Measurements from ENCODE around the gene TSPAN7.

Gene TSPAN7

GRCh38 chrX:38594434-38594833, 33.1 kb downstream of the TSPAN7 start:
- H3F3A ChIP-seq (ENCODE audit: insufficient read depth, low read length) = no peaks in the 10 kb centered on the region
- no peak overlapping the region for H3K27ac ChIP-seq (ENCODE audit: low read depth, low read length, poor library complexity, severe bottlenecking)
- H3K9me3 ChIP-seq (ENCODE audit: low read length) = no peaks in the 10 kb centered on the region
- H3K79me2 ChIP-seq (ENCODE audit: insufficient read depth, low read length) = no peaks in the 10 kb centered on the region
- H2AFZ ChIP-seq (ENCODE audit: low read length) = no peak overlapping the region
- H3K27me3 ChIP-seq (ENCODE audit: insufficient read depth, low read length) = no peaks in the 10 kb centered on the region
- TF ChIP-seq EZH2 (IDR thresholded peaks at IDR 0.05; ENCODE audit: borderline replicate concordance, low read length) = no peak
- no peak for TF ChIP-seq CTCF (IDR thresholded peaks at IDR 0.05; ENCODE audit: low read length)
- no peak overlapping the region for H3K4me2 ChIP-seq (ENCODE audit: low read length)
- no peak overlapping the region for H3K4me3 ChIP-seq (ENCODE audit: low read depth, low read length, poor library complexity, severe bottlenecking)
- H3K9me2 ChIP-seq (ENCODE audit: low read depth, low read length) = no peaks in the 10 kb centered on the region
- H3K36me3 ChIP-seq (ENCODE audit: insufficient read depth, low read length) = no peaks in the 10 kb centered on the region
- H4K20me1 ChIP-seq (ENCODE audit: insufficient read depth, low read length) = no peaks in the 10 kb centered on the region
- H3K9ac ChIP-seq (ENCODE audit: low read length) = no peak overlapping the region
- no peaks in the 10 kb centered on the region for H3K4me1 ChIP-seq (ENCODE audit: insufficient read depth, low read length, severe bottlenecking)

DNA sequence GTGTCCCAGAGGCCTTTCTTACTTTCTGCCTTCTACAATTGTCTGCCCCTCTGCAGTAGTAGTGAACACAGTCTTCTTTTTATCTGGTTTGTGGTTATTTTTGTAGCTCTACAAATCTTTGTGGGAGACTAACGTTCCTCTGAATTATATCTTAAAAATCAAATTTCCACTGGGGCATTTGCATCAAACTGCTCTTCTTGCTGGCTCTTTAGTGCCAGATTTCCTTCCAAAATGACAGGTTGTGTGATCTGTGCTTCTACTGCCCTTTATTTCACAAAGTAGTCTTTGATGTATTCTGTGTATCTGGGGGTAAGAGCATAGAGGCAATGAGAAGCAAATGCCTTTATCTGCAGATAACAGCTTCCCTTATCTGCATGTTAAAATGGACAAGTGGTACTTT, 34.5 kb downstream of the TSPAN7 start:
- Histone ChIP-seq H3K4me3 (ENCODE audit: low read depth, low read length, poor library complexity, severe bottlenecking) (no peak overlapping the region), H2AFZ (ENCODE audit: low read length) (no peak overlapping the region), H3F3A (ENCODE audit: insufficient read depth, low read length) (no peaks in the 10 kb centered on the region), H3K9ac (ENCODE audit: low read length) (no peak overlapping the region), H3K36me3 (ENCODE audit: insufficient read depth, low read length) (no peaks in the 10 kb centered on the region), H3K79me2 (ENCODE audit: insufficient read depth, low read length) (no peaks in the 10 kb centered on the region), H3K9me3 (ENCODE audit: low read length) (no peaks in the 10 kb centered on the region), H3K27ac (ENCODE audit: low read depth, low read length, poor library complexity, severe bottlenecking) (no peak overlapping the region), H3K4me1 (ENCODE audit: insufficient read depth, low read length, severe bottlenecking) (no peaks in the 10 kb centered on the region), H3K4me2 (ENCODE audit: low read length) (no peak overlapping the region), H3K27me3 (ENCODE audit: insufficient read depth, low read length) (no peaks in the 10 kb centered on the region), H4K20me1 (ENCODE audit: insufficient read depth, low read length) (no peaks in the 10 kb centered on the region), H3K9me2 (ENCODE audit: low read depth, low read length) (no peaks in the 10 kb centered on the region)
- TF ChIP-seq EZH2 (IDR thresholded peaks at IDR 0.05; ENCODE audit: borderline replicate concordance, low read length) = no peak
- no peak for TF ChIP-seq CTCF (IDR thresholded peaks at IDR 0.05; ENCODE audit: low read length)

GRCh38 chrX:38596939-38597338, 35.6 kb downstream of the TSPAN7 start:
- no peak overlapping the region for H3K4me3 ChIP-seq (ENCODE audit: low read depth, low read length, poor library complexity, severe bottlenecking)
- no peaks in the 10 kb centered on the region for H3K9me3 ChIP-seq (ENCODE audit: low read length)
- no peaks in the 10 kb centered on the region for H3K4me1 ChIP-seq (ENCODE audit: insufficient read depth, low read length, severe bottlenecking)
- TF ChIP-seq CTCF (IDR thresholded peaks at IDR 0.05; ENCODE audit: low read length) (no peak), EZH2 (IDR thresholded peaks at IDR 0.05; ENCODE audit: borderline replicate concordance, low read length) (no peak)
- no peaks in the 10 kb centered on the region for H3K27me3 ChIP-seq (ENCODE audit: insufficient read depth, low read length)
- no peaks in the 10 kb centered on the region for H3F3A ChIP-seq (ENCODE audit: insufficient read depth, low read length)
- H4K20me1 ChIP-seq (ENCODE audit: insufficient read depth, low read length) = no peaks in the 10 kb centered on the region
- no peak overlapping the region for H3K4me2 ChIP-seq (ENCODE audit: low read length)
- H3K27ac ChIP-seq (ENCODE audit: low read depth, low read length, poor library complexity, severe bottlenecking) = no peak overlapping the region
- no peaks in the 10 kb centered on the region for H3K79me2 ChIP-seq (ENCODE audit: insufficient read depth, low read length)
- no peaks in the 10 kb centered on the region for H3K9me2 ChIP-seq (ENCODE audit: low read depth, low read length)
- no peaks in the 10 kb centered on the region for H3K36me3 ChIP-seq (ENCODE audit: insufficient read depth, low read length)
- no peak overlapping the region for H3K9ac ChIP-seq (ENCODE audit: low read length)
- no peak overlapping the region for H2AFZ ChIP-seq (ENCODE audit: low read length)
